RWPE1 (cell line): Measurements from ENCODE around the gene HSPG2.

Experiments used
- CTCF ChIA-PET: fragments of 350-600 bp; sonication (Branson Sonifier 250); formaldehyde crosslinking; extraction: SDS; loops from one replicate; lab custom pipeline; 2021; lab: Yijun Ruan, JAX
- POLR2A ChIA-PET: fragments of 400-600 bp; formaldehyde crosslinking; extraction: SDS; loops from one replicate; lab custom pipeline; 2020; ENCODE audit warnings: antibody characterized with exemption; ENCODE audit not compliant: low non-redundant PET; lab: Yijun Ruan, JAX
- DNase-seq: peaks from one replicate; pipeline ENCODE4 v3.0.0; 2012; ENCODE audit warnings: low spot score
- H3K27ac ChIP-seq: fragments of 450-650 bp; 2 replicates; pipeline ENCODE4 v1.5.1; 2017
- CTCF ChIP-seq: fragments of 450-650 bp; conservative IDR thresholded peaks from 2 replicates; pipeline ENCODE4 v1.5.1; 2017; ENCODE audit warnings: low read depth, mild to moderate bottlenecking

Gene HSPG2

GRCh38 chr1:21843996-21844395 lies 93.1 kb downstream of the HSPG2 start:
- no peak for TF ChIP-seq CTCF
- POLR2A ChIA-PET = no interaction called here
- CTCF ChIA-PET = interaction anchor here (0.6 kb wide), 1 partner anchor 33 kb away, joined by 4 read pairs; no protein-coding TSS in a partner anchor

DNA sequence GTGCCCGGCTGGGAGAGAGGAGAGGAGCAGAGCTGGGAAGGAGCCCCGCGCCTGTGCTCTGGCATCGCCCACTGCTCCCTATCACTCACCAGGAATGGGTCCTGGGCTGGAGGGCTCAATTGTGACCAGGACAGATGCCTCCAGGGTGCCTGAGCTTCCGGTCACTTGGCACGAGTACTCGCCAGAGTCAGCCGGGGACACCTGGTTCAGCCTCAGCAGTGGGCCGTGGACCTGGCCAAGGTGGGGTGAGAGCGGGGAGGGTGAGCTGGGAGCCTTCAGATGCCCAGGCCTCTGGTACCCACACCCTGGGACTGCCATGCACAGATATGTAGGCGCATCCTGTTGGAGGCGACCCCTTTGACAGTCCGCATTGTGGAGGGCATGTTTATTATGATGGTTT lies 93.9 kb downstream of the HSPG2 start:
- ChIA-PET CTCF (no interaction called here), POLR2A (no interaction called here)
- TF ChIP-seq CTCF = no peak
- peak overlapping the region; percentile 19; the same call in 1 of the 2 replicates for H3K27ac ChIP-seq
- no peak for DNase-seq

More at GRCh38 chr1:21843996-21844395, 93.1 kb downstream of the HSPG2 start:
- H3K27ac ChIP-seq = no peak overlapping the region
- DNase-seq = no peak

DNA sequence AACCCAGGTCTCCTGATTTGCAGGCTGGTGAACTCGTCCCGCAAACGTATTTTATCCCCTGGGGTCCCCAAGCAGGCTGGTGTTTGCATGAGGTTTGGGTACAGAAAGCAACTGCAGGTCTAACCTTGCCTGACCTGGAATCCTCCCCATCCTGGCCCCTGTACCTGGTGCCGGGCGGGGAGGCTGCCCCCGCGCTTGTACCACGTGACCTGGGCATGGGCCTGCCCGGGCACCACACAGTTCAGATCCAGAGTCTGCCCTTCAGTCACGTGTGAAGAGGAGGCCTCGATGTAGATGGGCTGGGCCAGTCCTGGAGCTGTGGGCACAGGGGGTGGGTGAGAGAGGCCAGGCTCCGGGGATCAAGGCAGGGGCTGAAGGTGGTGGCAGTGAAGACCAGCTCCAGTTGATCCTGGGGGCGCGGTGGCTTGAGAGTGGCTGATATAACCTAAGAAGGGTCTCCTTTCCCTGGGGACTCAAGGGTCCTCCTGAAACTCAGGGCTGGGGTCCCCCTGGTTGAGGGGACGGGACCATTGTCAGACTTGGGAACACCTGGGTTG lies 94.4 kb downstream of the HSPG2 start:
- POLR2A ChIA-PET = no interaction called here
- CTCF ChIA-PET = no interaction called here

DNA sequence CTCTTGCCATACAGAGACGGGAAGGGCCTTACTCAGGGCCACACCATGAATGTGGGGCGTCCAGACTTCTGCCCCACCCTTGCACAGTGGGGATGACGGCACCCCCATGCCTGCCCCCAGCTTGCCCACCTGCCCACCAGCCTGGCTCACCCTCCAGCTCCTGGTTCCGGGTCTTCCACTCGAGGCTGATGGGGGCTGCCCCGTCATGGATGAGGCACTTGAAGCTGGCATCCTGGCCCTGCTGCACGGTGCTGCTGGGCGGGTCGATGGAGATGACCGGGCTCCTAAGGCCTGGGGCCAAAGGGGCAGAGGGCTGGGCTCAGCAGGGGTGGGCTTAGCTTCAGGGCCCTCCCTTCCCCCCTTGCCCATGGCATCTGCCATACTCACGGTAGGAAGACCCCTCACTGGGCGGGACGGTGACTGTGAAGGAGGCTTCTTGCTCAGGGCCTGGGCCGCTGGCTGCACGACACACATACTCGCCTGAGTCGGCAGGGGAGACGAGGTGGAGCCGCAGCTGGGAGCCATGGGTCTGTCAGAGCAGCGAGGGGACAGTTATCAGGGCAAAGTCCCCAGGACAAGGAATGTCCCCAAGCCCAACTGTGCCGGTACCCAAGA lies 95.2 kb downstream of the HSPG2 start:
- CTCF ChIA-PET = no interaction called here
- no peak for TF ChIP-seq CTCF

More for the DNA sequence above, 94.4 kb downstream of the HSPG2 start:
- TF ChIP-seq CTCF = no peak
- peak overlapping the region; percentile 19 for H3K27ac ChIP-seq
- DNase-seq = no peak

GRCh38 chr1:21840981-21841380 lies 96.1 kb downstream of the HSPG2 start:
- TF ChIP-seq CTCF = no peak
- H3K27ac ChIP-seq = no peak overlapping the region
- POLR2A ChIA-PET = no interaction called here
- DNase-seq = no peak
- CTCF ChIA-PET = no interaction called here

More for the DNA sequence above, 95.2 kb downstream of the HSPG2 start:
- DNase-seq = no peak
- H3K27ac ChIP-seq = no peak overlapping the region
- POLR2A ChIA-PET = no interaction called here

- TF ChIP-seq CTCF = no peak
- CTCF ChIA-PET = no interaction called here
- POLR2A ChIA-PET = no interaction called here
- no peak for DNase-seq
- no peak overlapping the region for H3K27ac ChIP-seq
Measured at GRCh38 chr1:21839337-21840037, 97.6 kb downstream of the HSPG2 start.
